ENCODE data around the gene RHBDL3.
"Not testable (repeated sequence)": the region's sequence is repeated elsewhere in the genome, so short reads cannot be mapped to it uniquely, and the experiment has no call there.

RHBDL3 gene

DNA sequence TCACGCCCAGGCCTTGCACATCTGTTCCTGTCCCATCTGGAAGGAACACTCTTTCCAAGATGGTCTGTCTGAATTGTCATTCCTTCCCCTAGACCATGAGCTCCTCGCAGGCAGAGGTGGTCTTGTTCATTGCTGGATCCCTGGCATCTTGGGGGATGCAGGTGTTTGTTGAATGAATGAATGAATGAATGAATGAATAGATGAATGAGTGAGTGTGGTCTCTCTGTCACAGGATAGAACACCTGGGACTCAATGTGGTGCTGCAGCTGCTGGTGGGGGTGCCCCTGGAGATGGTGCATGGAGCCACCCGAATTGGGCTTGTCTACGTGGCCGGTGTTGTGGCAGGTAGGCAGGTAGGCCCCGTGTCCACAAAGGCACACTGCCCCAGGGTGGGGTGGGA, 32.2 kb downstream of the RHBDL3 start:
- DNase-seq, result no peak

DNA sequence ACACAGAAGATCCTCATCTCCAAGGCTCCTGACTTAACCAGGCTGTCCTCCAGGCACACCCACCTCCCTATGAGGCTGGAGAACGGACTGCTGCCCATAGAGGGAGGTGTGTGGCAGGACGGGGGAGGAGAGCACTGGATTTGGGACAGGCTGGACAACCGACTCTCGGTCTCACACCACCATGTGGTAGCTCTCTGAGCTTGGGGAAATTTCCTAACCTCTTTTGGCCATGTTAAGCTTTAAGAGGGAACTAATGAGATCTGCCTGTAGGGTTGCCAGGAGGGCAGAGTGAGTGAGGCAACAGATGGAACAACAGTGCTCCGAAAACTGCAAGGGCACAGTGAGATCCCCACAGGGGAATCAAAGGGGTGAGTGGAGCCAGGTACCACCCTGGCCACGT, 32.7 kb downstream of the RHBDL3 start:
- no peak for DNase-seq

DNA sequence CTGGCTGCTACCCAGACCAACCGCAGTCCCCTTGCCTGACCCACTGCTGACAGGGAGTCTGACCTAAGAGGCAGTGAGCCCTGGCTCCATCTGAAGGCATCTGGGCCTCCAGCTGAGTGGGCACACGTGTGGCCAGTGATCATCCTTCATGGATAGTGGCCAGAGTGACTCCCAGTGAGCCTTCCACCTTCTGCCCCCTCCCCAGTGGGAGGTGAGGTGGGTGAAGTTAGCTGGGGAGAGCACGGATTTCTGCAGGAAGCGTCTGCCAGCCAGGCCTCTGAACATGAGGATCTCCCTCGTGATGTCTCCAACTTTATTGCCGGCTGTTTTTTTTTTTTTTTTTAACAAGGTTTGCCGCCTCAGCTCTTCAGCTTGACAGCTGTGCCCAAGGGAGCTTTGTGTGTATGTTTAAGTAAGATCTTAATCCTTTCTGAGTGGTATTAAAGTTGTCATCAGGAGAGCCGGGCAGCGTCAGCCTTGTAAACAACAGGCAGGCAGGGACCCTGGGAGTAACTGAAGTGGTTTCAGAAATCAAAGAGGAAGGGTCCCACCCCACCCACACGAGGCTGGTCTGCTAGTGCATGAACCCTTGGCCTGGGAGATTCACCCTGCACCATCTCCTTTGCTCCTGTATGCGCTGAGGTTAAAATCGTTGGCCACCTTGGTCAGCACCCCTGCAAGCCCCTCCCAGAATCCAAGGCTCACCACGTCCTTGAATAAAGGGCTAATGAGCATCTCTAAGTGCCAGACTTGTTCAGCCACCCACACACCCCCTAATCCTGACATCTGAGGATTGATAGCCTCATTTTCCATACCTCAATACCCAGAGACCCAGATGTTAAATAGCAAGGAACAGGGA, 33.3 kb downstream of the RHBDL3 start:
- DNase-seq, result no peak

DNA sequence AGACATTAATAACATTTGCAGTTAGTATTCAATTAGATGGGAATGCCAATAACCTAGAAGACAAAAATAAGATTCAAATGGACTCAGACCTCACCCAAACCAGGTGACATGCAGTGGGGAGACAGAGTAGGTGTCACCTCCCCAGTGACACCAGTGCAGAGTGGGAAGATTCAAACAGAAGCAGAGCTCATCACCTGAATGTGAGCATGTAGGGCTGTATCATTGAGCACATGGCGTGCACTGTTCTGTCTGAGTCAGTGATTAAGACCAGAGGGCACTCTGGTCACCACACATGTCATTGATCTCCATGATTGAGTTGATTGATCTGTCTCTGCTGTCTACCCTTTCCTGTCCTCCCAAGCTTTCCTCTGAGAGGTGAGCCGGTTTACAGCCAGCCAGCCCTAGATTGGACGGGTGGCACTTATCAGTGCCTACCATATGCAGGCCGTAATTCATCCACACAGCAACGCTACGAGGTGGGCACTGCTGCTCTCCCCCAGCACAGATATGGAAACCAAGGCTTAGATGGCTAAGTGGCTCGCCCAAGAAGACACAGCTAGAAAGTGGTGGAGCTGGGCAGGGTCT, 34.0 kb downstream of the RHBDL3 start:
- no peak for DNase-seq

DNA sequence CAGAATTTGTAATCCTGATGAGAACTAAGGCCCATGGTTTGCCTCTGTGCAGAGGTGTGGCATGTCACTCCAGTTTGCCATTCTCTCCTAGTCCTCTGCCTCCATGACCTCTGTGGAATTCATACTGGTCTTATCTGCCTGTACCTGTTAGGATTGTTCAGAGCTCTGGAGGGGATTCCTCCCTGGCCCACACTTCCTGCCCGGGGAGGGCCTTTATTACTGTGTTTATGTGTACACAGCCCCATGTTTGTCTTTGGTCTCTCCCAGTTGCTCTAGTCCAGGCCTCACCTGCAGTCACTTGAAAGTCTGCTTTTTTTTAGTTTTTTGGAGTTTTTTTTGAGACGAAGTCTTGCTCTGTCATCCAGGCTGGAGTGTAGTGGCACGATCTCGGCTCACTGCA, 36.4 kb downstream of the RHBDL3 start:
- no peak for DNase-seq

DNA sequence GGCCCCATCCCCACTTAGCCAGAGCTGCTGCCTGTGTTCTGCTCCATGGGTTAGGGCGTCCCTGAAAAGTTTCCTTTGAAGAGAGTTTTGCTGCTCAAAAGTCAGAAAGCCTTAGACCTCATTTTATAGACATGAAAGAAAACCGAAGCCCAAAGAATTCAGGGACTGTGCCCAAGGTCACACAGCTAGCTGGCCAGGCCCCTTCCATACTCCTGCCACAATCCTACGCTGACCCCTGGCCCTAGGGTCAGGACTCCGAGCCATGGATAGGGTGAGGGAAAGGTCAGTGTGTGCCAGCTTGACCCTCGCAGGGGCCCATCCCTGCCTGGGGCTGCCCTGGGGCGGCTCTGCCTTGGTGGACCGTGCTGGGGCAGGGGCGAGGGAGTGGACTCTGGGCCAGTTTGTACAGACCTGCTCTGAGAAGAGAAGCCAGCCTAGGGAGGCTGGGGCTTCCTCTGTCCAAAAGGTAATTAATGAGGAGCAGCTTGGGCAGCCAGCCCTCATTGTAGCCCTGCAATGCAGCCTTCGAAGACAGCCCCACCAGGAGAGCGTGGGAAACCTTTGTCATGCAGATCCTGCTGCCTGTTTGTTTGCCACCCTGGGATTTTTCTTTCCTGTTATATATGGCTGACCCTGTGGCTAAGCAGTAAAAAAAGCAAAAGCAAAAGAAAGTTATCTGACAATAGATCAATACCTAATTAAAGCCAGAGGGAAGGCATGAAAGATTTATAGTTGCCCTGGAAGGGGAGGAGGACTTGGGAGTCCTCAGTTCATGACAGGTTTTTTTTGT, 37.4 kb downstream of the RHBDL3 start:
- no peak for DNase-seq

DNA sequence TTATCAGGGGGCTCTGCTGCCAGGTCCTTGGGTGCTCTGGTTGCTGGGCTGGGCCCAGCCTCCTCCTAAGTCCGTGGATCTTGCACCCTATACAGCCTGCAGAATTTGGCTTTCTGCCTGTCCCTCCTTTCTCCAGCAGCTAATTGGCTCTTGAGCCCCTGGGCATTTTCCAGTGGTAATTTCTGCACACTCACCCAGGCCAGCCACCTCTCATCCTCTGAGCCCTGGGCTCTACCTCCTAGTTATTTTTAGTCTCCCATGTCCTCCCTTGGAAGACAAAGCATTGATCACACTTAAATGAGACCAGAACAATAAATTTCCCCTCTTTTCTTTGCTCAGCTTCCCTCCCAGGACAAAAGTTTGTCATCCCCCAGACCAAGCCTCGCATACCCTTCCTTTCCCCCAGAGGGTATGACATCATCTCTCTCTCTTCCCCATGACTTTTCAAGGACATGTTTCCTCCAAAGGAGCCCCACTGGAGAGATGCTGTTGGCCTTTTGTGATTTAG, 38.2 kb downstream of the RHBDL3 start:
- DNase-seq, result no peak

DNA sequence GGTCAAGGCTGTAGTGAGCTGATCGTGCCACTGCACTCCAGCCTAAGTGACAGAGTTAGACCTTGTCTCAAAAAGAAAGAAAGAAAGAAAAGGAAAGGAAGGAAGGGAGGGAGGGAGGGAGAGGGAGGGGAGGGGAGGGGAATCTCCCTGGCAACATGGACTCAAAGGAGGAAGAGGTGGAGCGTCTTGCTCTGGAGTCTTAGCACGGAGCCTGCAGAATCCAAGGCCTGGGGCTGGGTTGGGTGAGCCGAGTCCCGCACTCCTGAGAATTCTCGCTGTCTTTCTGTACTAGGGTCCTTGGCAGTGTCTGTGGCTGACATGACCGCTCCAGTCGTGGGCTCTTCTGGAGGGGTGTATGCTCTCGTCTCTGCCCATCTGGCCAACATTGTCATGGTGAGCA, 39.4 kb downstream of the RHBDL3 start:
- no peak for DNase-seq

DNA sequence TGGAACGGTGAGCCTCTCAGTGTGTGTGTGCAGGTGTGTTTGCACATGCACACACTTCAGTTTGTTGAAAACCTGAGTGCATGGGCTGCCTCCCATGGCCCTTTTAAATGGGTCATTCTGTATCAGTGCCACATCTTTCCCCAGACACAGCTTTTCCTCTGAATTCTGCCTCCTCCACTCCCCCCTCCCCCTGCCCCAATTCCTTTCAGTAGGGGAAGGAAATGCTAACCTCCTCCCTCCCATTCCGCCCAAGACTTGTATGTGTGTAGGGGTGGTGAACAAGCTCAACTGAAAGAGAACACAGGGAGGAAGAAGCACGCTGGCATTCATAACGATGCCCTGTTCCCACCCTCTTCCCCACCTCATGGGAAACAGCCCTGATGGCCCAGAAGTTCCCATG, 42.0 kb downstream of the RHBDL3 start:
- no peak for DNase-seq

DNA sequence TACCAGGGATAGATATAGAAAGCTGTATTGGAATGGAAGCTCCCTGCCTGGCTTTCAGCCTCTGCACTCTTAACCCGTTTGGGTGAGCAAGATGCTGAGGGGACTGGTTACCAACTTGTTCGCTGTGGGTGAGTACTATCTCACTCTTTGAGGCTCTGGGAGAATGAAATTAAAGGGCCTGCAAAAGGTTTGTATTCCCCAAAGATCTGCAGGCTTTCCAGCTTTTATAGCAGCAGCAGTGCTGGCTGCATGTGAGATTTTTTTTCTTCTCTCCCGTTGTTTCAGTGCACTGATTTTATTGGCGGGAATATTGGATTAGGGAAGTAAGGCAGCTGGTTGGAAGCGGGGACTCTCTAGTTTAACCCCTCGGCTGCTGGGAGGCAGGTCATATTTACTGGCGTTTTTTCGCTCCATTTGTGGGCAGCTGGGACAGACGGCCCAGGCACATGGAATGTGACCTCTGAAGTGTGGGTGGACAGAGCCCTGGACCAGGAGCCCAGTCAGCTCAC, 45.5 kb downstream of the RHBDL3 start:
- DNase-seq, result no peak

DNA sequence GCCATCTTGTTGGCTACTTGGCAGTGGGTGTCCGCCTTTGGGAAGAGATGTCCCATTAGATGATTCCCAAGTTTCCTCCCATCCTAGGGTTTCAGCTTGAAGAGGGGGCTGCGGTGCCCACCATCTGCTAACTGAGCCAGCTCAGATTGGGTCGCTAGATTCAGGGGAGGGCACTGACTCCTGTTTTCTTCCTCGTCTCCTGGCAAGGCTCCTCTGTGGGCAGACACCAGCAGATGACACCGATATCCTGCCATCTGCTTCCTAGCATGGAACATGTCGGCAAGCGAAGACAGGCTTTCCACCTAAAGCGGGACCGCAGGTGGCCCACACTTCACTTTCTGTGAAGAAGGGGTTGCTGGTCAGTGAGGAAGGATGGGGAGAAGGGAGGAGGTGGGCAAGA, 49.0 kb downstream of the RHBDL3 start:
- no peak for DNase-seq

DNA sequence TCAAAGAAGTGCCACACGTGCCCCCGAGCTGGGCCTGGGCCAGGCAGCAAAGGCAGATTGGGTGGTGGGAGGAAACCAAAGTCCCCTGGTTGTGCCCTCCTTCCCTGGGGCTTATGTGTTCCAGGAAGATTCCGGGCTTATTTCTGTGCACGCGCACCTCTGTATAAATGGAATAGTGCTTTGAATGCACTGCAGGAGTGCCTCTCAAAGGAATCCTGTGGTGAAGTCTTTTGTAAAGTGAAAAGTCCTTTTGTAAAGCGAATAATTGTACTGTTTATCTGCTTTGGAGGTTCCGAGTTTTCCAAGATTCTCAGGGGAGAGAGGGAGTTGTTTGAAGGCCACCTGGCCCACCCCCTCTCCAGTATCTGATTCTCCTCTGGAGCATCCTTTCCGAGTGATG, 49.5 kb downstream of the RHBDL3 start:
- no peak for DNase-seq

DNA sequence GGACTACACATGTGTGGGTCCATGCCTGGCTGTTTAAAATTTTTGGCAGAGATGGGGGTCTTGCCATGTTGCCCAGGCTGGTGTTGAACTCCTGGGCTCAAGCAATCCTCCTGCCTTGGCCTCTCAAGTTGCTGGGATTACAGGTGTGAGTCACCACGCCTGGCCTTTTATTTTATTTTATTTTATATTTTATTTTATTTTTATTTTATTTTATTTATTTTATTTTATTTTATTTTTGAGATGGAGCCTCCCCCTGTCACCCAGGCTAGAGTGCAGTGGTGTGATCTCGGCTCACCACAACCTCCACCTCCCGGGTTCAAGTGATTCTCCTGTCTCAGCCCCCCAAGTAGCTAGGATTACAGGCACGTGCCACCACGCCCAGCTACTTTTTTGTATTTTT, 51.0 kb downstream of the RHBDL3 start:
- DNase-seq, result not testable (repeated sequence)

DNA sequence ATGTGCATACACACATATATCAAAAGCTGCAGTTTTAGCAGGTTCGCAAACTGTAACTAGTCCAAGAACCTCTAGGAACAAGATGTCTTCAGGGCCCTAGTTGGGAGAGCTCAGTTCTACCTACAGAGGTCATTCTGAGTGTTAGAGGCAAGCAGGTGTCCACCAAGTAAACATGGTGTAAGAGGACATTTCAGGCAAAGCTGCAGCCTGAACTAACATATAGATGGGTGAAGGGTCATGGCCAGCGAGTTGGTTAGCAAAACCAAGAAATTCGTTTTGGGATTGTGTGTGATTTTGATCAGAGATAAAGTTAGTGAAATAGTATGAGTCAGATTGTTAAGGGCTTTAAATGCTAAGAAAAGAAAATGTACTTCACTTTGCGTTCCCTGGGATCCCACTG, 51.7 kb downstream of the RHBDL3 start:
- no peak for DNase-seq

DNA sequence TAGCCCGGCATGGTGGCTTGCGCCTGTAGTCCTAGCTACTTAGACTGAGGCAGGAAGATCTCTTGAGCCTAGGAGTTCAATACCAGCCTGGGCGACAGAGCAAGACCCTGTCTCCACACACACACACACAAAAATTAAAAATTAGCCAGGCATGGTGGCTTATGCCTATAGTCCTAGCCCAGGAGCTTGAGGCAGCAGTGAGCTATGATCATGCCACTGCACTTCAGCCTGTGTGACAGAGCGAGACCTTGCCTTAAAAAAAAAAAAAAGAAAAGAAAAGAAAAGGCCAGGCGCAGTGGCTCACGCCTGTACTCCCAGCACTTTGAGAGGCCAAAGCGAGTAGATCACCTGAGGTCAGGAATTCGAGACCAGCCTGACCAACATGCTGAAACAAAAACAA, 52.4 kb downstream of the RHBDL3 start:
- DNase-seq, result no peak

DNA sequence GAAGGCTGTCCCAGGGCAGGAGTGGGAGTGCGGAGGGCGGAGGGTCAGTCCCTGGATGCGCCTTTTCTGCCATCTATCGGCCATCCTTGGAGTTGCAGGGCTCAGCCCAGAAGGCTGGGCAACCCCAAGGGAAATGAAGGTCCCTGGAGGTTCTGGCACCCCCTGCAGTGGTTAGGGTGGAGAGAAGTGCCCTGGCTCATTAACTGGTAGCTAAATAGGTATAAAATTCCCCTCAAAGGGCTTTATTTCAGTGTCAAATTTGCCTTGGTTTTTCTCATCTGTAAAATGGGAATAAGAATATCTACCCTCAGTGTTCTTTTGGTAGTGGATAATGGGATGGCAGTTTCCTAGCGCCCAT, 53.9 kb downstream of the RHBDL3 start:
- peak; percentile 79 to 82 for DNase-seq

DNA sequence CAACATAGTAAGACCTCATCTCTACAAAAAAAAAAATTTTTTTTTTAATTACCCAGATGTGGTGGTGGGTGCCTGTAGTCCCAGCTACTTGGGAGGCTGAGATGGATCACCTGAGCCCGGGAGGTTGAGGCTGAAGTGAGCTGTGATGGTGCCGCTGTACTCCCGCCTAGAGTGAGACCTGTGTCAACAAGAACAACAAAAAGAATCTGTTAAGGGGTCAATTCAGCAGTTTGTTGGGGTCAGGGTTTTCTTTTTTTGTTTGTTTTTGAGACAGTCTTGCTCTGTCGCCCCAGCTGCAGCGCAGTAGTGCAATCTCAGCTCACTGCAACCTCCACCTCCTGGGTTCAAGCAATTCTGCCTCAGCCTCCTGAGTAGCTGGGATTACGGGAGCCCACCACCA, 54.4 kb downstream of the RHBDL3 start:
- not testable (repeated sequence) for DNase-seq

DNA sequence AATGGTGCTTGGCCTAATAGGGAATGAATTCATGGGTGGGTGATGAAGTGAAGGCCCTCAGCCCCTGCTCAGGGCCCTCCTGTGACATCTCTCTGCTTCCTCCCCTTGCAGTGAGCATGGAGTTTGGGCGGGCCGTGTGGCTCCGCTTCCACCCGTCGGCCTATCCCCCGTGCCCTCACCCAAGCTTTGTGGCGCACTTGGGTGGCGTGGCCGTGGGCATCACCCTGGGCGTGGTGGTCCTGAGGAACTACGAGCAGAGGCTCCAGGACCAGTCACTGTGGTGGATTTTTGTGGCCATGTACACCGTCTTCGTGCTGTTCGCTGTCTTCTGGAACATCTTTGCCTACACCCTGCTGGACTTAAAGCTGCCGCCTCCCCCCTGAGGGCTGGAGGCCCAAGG, 55.2 kb downstream of the RHBDL3 start:
- DNase-seq, result no peak

DNA sequence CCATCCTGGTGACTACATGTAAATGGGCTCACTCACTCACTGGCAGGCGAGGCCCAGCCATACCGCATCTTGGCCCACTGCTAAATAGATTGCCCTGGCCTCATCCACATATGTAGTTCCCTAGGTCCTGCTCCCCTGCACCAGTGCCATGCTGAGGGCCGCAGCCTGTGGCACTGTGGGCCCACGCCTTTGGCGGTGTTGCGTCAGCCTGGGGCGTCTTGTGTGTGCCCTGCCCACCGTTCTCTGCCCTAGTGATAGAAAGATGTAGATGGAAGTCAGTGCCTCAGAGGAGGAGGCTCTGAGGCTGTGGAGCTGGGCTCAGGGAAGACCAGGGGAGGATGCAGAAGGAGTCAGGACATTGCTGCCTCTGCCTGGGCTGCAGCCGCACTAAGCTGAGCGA, 57.4 kb downstream of the RHBDL3 start:
- DNase-seq, result no peak

DNA sequence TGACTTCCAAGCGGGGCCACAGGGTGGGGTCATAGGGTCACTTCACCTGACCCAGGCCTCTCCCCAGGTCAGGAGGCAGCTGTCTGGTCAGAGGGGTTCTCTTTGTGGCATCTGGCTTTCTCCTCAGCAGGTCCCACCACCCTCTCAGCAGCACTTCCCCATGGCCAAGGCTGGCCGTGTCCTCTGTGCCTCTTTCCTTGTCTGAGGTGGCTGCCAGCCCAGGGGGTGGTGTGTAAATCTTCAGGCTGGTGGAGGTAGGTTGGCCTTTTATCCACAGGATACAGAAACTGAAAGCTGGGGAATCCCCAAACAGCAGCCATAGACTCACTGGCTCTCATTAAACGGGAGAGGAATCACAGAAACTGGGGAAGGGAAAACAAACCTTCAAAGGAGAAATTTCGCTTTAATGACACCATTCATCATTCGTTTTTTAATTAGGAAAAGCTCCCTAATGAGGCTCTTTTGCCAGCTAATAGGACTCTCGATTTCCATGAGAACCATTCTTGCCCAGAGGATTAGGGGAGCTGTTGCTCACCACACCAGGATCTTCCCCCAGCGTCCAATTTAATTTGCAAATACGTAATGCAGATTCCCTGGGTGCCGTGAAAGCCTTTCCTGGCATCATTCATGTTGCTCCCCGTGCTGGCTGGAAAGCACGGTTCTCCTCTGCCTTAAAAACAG, 58.3 kb downstream of the RHBDL3 start:
- DNase-seq, result peak; percentile 29 to 55

DNA sequence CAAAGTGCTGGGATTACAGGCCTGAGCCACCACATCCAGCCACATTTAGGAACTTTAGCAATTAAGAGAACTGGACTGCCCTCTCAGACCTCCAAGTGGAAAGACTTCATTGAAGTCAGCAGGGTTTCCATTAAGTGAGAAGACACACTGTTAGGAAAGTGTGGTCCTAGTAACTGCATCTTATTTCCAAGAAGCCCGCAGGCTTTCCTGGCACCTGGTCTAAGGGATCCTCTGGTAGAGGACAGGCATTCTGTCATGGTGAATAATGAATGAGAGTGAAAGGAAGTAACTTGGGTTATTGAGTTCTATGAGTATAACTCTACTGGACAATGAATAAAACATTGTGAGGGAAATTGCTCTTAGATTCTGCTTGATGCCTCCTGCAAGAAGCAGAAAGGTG, 62.3 kb downstream of the RHBDL3 start:
- DNase-seq, result no peak

DNA sequence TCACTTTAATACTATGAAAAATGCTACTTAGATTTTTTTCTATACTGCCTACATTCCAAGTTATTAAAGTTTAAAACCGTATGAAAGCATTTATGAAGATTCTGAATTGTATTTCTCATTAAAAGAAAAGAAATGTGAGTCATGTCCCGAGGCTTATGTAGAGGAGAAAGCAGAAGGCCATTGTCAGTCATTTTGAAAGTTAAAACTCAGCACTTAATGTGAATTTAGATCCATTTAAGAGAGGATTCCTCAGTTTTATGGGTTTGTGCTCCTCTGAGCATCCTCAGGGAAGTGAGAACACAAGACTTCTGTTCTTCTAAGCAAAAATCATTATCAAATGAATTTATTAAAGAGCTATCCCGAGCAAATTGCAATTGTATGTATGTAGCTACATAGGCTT, 64.5 kb downstream of the RHBDL3 start:
- no peak for DNase-seq

Measured in CD4-positive, alpha-beta T cell treated with Interleukin-4 for 1 hour (primary cell).